Choroid plexus epithelial cell (primary cell): Measurements from ENCODE around the gene SYNE3.

Experiments
- DNase-seq: peaks from one replicate; pipeline ENCODE4 v3.0.0-alpha.2; 2010; ENCODE audit warnings: low read depth
- H3K4me3 ChIP-seq: 2 replicates; pipeline ENCODE4 v1.5.1; 2011; ENCODE audit warnings: low read depth, mild to moderate bottlenecking, control low read depth, low read length, moderate library complexity
- TF ChIP-seq, protein P1 (sequence below): conservative IDR thresholded peaks from 2 replicates; pipeline ENCODE4 v1.5.1; 2011; ENCODE audit warnings: low read depth, mild to moderate bottlenecking, control low read depth, inconsistent platforms, low read length, moderate library complexity

Gene SYNE3

GRCh38 chr14:95467232-95467631 lies 49.2 kb downstream of the SYNE3 start:
- H3K4me3 ChIP-seq: no peak overlapping the region
- no peak for DNase-seq
- TF ChIP-seq, protein P1, sequence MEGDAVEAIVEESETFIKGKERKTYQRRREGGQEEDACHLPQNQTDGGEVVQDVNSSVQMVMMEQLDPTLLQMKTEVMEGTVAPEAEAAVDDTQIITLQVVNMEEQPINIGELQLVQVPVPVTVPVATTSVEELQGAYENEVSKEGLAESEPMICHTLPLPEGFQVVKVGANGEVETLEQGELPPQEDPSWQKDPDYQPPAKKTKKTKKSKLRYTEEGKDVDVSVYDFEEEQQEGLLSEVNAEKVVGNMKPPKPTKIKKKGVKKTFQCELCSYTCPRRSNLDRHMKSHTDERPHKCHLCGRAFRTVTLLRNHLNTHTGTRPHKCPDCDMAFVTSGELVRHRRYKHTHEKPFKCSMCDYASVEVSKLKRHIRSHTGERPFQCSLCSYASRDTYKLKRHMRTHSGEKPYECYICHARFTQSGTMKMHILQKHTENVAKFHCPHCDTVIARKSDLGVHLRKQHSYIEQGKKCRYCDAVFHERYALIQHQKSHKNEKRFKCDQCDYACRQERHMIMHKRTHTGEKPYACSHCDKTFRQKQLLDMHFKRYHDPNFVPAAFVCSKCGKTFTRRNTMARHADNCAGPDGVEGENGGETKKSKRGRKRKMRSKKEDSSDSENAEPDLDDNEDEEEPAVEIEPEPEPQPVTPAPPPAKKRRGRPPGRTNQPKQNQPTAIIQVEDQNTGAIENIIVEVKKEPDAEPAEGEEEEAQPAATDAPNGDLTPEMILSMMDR: no peak
